CD4-positive, alpha-beta T cell treated with Interleukin-4 for 1 hour (primary cell): ENCODE results near the gene ADAM22.
A peak's percentile ranks its signal among the peaks of the same experiment; 100 is the strongest.

ENCODE experiments used
- DNase-seq, 2 donors: peaks; one replicate each; pipeline ENCODE4 v3.0.0-alpha.2; 2020 to 2022

The ADAM22 gene

GRCh38 chr7:88041583-88041982, 107.5 kb downstream of the ADAM22 start:
- DNase-seq = no peak

- DNase-seq = no peak
Observed at GRCh38 chr7:88042157-88042556, 108.1 kb downstream of the ADAM22 start.

DNA sequence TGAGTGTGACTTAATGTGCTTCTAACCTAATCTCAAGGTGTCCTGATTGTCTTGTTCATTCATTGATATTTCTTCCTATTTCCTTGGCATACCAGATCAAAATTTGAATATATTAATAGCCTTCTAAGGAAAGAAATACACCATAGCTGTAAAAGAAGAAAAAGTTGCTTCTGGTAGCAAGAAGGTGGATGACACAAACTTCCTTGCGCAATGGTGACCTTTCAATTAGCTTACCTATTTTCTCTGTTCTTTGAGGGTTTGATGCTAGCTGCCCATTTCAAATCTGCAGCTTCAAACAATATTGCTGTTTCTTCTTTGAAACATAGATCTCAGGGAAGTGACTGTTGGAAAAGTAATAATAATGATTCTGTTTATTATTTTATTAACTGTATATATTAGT, 108.8 kb downstream of the ADAM22 start:
- no peak for DNase-seq

GRCh38 chr7:88044069-88044468, 110.0 kb downstream of the ADAM22 start:
- DNase-seq = no peak

GRCh38 chr7:88046839-88047573, 113.0 kb downstream of the ADAM22 start:
- no peak for DNase-seq

GRCh38 chr7:88057655-88058054, 123.6 kb downstream of the ADAM22 start:
- no peak for DNase-seq

GRCh38 chr7:88062238-88062637, 128.2 kb downstream of the ADAM22 start:
- no peak for DNase-seq

DNA sequence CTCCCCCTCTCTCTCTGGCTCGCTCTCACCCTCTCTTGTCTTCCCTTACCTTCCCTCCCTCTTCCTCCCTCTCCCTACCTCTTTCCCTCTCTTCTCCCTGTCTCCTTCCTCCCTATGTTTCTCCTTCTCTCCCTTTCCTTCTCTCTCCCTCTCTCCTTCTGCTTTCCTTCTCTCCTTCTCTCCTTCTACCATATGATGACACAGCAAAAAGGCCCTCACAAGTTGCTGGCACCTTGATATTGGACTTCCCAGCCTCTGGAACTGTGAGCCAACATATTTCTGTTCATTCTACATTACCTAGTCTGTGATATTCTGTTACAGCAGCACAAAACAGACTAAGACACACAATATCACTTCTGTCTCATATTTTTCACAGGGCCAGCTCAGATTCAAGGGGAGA, 135.0 kb downstream of the ADAM22 start:
- DNase-seq = no peak

DNA sequence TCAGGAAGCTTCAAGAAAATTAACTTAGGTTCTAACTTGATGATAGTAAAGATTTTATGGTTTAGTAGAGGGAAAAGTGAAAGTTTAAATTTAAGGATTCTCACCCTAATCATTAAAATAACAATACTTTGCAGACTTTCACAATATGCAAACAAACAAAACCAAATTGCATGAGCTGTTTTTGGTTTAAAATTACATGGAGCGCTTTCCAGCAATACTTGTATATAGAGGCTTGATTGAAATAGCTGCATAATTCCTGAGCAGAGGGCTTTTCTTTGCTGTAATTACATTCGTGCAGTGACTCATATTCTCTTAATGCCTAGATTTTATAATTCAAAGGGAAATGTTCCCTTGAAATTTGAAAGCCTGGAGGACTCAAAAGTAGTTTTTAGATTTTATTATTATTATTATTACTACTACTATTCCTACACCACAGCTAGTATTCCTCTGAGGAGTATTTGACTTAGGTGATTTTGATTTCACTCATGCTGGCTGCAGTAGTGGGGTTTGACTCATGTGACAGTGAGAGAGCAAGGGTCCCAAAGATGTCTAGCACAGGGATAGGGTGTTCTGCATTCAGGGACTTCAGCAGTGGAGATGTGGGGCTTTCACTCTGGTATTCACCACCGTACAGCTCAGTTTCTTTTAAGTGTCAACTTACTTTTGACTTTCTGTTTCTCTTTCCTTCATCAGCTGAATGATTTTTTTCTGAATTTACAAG, 138.1 kb downstream of the ADAM22 start:
- no peak for DNase-seq

- DNase-seq = no peak
Observed at GRCh38 chr7:88072715-88073055, 138.6 kb downstream of the ADAM22 start.

DNA sequence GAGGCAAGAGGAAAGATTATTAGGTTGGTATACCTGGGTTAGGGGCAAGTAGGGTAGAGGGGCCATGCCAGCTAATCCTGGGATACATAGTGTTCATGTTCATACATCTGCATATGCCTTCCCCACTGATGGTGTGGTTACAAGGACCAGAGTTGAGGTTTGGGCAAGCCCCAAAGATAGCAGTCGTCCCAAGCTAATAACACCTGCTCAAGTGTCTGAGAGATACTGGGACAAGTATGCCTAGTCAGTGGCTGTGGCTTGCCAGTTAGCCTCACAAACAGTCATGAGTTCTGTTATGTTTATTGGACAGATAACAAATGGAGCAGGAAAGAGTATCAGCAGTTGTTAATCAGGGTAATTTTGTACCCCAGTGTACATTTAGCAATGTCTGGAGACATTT, 139.6 kb downstream of the ADAM22 start:
- DNase-seq = no peak

- no peak for DNase-seq
Observed at GRCh38 chr7:88075216-88075615, 141.2 kb downstream of the ADAM22 start.

GRCh38 chr7:88083883-88084282, 149.8 kb downstream of the ADAM22 start:
- DNase-seq = no peak

- no peak for DNase-seq
Observed at GRCh38 chr7:88089561-88089960, 155.5 kb downstream of the ADAM22 start.

DNA sequence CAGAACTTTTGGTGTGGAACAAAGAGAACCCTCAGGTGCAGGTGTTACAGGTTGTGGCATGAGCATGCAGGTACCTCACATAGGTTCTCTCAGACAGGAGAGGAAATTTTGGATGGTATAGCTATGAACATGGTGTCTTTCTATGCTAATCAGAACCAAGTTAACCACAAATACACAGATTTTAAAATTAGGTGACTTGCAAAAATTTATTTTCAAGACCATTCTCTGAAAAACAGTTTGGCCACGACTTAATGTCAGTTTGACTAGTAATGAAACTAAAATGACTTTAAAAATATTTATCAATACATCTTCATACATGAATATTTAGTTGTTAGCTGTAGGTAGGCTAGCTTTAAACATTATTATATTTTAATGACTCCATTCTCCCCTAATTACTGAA, 156.2 kb downstream of the ADAM22 start:
- DNase-seq = no peak

GRCh38 chr7:88090671-88091070, 156.6 kb downstream of the ADAM22 start:
- peak in 1 of 2 donors; percentile 16 for DNase-seq

DNA sequence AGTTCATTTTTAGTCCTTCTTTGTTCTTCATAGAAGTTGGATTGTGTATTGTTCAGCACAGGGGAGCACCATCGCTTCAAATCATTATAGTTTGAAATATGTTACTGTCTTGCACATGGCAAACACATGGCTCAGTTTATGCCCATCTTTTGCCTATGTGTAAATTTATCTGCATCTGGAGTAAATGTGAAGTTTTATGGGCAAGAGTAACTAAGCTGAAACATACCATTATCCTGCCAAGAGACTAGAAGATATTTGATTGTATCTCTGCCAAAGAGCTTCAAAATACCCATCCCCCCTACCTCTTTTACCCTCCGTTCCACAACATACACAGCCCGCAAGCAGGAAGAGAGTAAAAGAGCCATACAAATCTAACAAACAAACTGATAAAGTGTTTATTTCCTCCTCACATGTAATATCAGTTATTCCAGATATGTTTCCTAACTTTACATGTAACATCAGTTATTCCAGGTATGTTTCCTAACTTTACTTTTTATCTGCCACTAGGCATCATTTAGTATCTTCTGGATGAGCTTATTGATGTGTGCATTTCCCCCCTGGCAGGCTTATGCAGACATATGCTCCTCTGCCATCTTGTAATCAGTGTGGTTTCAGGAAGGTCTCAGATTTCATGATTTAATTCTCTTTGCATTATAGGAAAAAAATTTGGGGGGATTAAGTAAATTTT, 158.1 kb downstream of the ADAM22 start:
- DNase-seq = no peak

- no peak for DNase-seq
Observed at GRCh38 chr7:88092676-88092999, 158.6 kb downstream of the ADAM22 start.

- no peak for DNase-seq
Observed at GRCh38 chr7:88101769-88102168, 167.7 kb downstream of the ADAM22 start.

DNA sequence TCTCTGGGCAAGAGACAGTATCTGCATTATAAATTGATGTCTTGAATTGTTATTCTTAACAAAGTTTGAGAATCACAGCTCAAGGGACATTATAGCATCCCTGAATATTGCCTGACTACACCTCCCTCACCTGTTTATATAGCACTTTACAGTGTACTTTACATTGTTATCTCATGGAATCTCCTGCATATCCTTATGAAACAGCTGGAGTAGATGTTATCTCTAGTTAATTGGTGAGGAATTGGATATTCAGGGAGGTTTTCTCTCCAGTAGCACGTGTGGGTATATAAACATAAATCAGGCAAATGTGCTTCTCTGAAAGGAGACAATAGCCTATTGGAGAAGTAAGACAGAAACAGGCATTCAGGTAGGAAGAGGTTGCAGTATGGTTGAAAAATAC, 168.6 kb downstream of the ADAM22 start:
- no peak for DNase-seq

GRCh38 chr7:88104732-88105131, 170.7 kb downstream of the ADAM22 start:
- DNase-seq = no peak

DNA sequence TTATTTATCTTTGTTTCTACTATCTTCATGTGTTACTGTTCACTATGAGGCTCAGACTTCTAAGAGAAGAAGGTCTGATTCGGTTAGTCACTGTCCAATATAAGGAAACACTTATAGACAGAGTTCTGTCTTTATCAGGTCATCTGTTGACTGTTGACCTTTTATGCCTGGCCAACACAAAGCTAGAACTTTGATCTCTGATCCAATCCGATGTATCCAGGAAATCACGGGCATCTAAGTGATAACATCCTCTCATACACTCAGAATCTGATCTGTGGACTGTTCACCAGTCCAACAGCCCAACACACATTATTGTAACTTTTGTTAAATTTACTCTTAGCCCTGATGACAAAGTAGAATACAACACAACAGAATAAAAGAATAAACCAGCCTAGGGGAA, 171.2 kb downstream of the ADAM22 start:
- DNase-seq = no peak

- DNase-seq = no peak
Observed at GRCh38 chr7:88106434-88106833, 172.4 kb downstream of the ADAM22 start.

- no peak for DNase-seq
Observed at GRCh38 chr7:88109612-88110011, 175.6 kb downstream of the ADAM22 start.
